Panc1 (cell line): ENCODE data around the gene PHACTR4. TPM values are rescaled to one million over a fixed set of nuclear protein-coding genes. Genes with fewer than 3 reads are reported as not detected.

Experiments
- ATAC-seq: fragments of 200-7000 bp; cut with Tn5 transposase; 2 replicates; pipeline ENCODE4 v1.9.1; 2020; ENCODE audit warnings: mild to moderate bottlenecking, moderate library complexity
- BruUV-seq: library from RNA; stranded (reverse); fragments of 400-500 nt; replicated peaks from 2 replicates; lab custom pipeline; 2021; lab: Mats Ljungman, UMichigan
- CTCF ChIA-PET: fragments of 300-600 bp; sonication (Branson Sonifier 250); formaldehyde crosslinking; loops from one replicate; lab custom pipeline; 2022; ENCODE audit warnings: antibody characterized with exemption; lab: Charles Lee
- POLR2A ChIA-PET: fragments of 300-600 bp; sonication (Branson Sonifier 250); formaldehyde crosslinking; loops from one replicate; lab custom pipeline; 2022; ENCODE audit warnings: antibody characterized with exemption; lab: Charles Lee
- DNase-seq: peaks from one replicate; pipeline ENCODE4 v3.0.0-alpha.2; 2010; ENCODE audit warnings: low read depth, low spot score
- H3K27ac ChIP-seq: 2 replicates; pipeline ENCODE4 v1.5.1; 2011; ENCODE audit warnings: mild to moderate bottlenecking, low read length, inconsistent platforms
- H3K27me3 ChIP-seq: fragments of 200-500 bp; sonication (Bioruptor generic); 2 replicates; pipeline ENCODE4 v1.6.0; 2014; ENCODE audit warnings: low read length, inconsistent platforms; ENCODE audit not compliant: control insufficient read depth, insufficient read depth
- H3K36me3 ChIP-seq: fragments of 200-500 bp; sonication (Bioruptor generic); 2 replicates; pipeline ENCODE4 v1.5.1; 2014; ENCODE audit warnings: inconsistent platforms, mild to moderate bottlenecking, low read length, moderate library complexity; ENCODE audit not compliant: control insufficient read depth, insufficient read depth
- H3K4me1 ChIP-seq: 2 replicates; pipeline ENCODE4 v1.5.1; 2011; ENCODE audit warnings: inconsistent platforms, mild to moderate bottlenecking, low read length, moderate library complexity; ENCODE audit not compliant: control insufficient read depth, insufficient read depth
- H3K4me3 ChIP-seq, 2 experiments: 2 replicates each; pipeline ENCODE4 v1.5.1; 2011 to 2012; ENCODE audit warnings: low read depth in 2 of 2, low read length in 2 of 2, mild to moderate bottlenecking in 2 of 2, inconsistent platforms in 1 of 2, moderate library complexity in 1 of 2
- H3K9me3 ChIP-seq: fragments of 200-500 bp; sonication (Bioruptor generic); 2 replicates; pipeline ENCODE4 v1.5.1; 2014; ENCODE audit warnings: low read depth, mild to moderate bottlenecking, inconsistent platforms, low read length, moderate library complexity; ENCODE audit not compliant: control insufficient read depth, insufficient read depth
- POLR2AphosphoS5 ChIP-seq: IDR thresholded peaks from 2 replicates; pipeline ENCODE4 v1.6.1; 2012; ENCODE audit warnings: mild to moderate bottlenecking, low read depth, low read length, moderate library complexity
- REST ChIP-seq, 2 experiments: IDR thresholded peaks; 2 replicates each; pipeline ENCODE4 v1.6.1; 2011 to 2012; ENCODE audit warnings: low read depth in 2 of 2, control low read depth in 1 of 2, low read length in 1 of 2, mild to moderate bottlenecking in 1 of 2, moderate library complexity in 1 of 2; ENCODE audit not compliant: insufficient read depth in 1 of 2
- SIN3A ChIP-seq: IDR thresholded peaks from 2 replicates; pipeline ENCODE4 v1.6.1; 2012; ENCODE audit warnings: low read depth, mild to moderate bottlenecking, low read length, moderate library complexity, borderline replicate concordance; ENCODE audit not compliant: insufficient read depth
- TCF7L2 ChIP-seq: IDR thresholded peaks from 2 replicates; pipeline ENCODE4 v1.6.1; 2011; ENCODE audit warnings: mild to moderate bottlenecking, low read depth, low read length, inconsistent platforms
- in situ Hi-C: cut with HindIII; loops from 2 replicates; pipeline ENCODE4 v1.10.0; 2016; ENCODE audit warnings: low sequenced_read_pairs, low pct_unique_long_range_greater_than_20kb
- intact Hi-C: fragments of 100-400 bp; cut with micrococcal nuclease; formaldehyde crosslinking; loops from one replicate; pipeline ENCODE4 v1.10.0; 2022; ENCODE audit not compliant: unreplicated experiment
- total RNA-seq: library from RNA; stranded (reverse); gene quantifications from one replicate; pipeline ENCODE4 v1.2.1, GENCODE V29; 2021; ENCODE audit not compliant: unreplicated experiment
- TF ChIP-seq, protein P1 (sequence below): fragments of 450-650 bp; IDR thresholded peaks from 2 replicates; pipeline ENCODE4 v1.5.1; 2017; ENCODE audit warnings: mild to moderate bottlenecking

The PHACTR4 gene
- total RNA-seq, 1 experiment from 2014 or later = 63.4 TPM

DNA sequence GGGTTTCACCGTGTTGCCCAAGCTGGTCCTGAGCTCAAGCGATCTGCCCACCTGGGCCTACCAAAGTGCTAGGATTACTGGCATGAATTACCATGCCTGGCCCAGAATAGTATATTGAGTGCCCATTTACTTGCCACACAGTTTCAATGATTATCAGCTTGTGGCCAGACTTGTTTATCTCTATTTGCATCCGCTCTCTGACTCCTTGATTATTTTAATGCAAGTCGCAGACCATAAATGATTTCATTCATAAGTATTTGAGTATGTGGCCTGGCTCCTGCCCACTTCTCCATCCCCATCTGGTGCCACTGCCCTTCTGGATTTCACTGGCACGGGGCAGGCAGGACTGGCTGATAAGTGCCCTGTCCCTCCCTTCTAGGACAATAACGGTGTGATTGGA lies 165.1 kb downstream of the PHACTR4 start:
- no peaks in the 10 kb centered on the region for H3K9me3 ChIP-seq
- in situ Hi-C loops = no loop called here
- no peak overlapping the region for H3K27ac ChIP-seq
- H3K36me3 ChIP-seq = peaks cover 4% of the 10 kb centered on the region; the same call in 1 of the 2 replicates
- ATAC-seq = no peak
- BruUV-seq = no TSS peak
- intact Hi-C loops = no loop called here
- DNase-seq = no peak
- no peak overlapping the region for H3K4me3 ChIP-seq
- CTCF ChIA-PET = no interaction called here
- no peaks in the 10 kb centered on the region for H3K27me3 ChIP-seq
- TF ChIP-seq TCF7L2 = no peak
- TF ChIP-seq, protein P1, sequence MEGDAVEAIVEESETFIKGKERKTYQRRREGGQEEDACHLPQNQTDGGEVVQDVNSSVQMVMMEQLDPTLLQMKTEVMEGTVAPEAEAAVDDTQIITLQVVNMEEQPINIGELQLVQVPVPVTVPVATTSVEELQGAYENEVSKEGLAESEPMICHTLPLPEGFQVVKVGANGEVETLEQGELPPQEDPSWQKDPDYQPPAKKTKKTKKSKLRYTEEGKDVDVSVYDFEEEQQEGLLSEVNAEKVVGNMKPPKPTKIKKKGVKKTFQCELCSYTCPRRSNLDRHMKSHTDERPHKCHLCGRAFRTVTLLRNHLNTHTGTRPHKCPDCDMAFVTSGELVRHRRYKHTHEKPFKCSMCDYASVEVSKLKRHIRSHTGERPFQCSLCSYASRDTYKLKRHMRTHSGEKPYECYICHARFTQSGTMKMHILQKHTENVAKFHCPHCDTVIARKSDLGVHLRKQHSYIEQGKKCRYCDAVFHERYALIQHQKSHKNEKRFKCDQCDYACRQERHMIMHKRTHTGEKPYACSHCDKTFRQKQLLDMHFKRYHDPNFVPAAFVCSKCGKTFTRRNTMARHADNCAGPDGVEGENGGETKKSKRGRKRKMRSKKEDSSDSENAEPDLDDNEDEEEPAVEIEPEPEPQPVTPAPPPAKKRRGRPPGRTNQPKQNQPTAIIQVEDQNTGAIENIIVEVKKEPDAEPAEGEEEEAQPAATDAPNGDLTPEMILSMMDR = no peak
- TF ChIP-seq REST (IDR thresholded peaks at IDR 0.05; ENCODE audit: insufficient read depth in 1 of 2, low read depth in 2 of 2, low read length in 1 of 2) = no peak
- TF ChIP-seq SIN3A = no peak
- TF ChIP-seq POLR2AphosphoS5 = no peak
- H3K4me1 ChIP-seq = no peaks in the 10 kb centered on the region
- POLR2A ChIA-PET = no interaction called here

DNA sequence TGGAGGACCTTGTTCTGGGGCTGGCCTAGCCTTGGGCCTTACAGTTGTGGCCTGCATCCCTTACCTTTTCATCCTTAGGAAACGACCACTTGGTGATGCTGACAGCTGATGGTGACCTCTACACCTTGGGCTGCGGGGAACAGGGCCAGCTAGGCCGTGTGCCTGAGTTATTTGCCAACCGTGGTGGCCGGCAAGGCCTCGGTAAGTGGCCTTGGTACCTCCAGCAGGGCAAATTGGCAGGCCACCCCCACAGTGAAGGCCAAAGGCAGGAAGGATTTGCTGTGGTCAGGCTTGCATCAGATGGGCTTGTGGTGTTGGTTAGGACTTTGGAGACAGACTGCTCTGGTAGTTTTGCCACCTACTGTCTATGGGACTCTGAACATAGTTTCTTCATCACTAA lies 165.6 kb downstream of the PHACTR4 start:
- ATAC-seq = no peak
- no peak for TF ChIP-seq TCF7L2
- TF ChIP-seq, protein P1 = no peak
- TF ChIP-seq REST (IDR thresholded peaks at IDR 0.05; ENCODE audit: insufficient read depth in 1 of 2, low read depth in 2 of 2, low read length in 1 of 2) = no peak
- no peak for TF ChIP-seq SIN3A
- no peak for TF ChIP-seq POLR2AphosphoS5
- H3K9me3 ChIP-seq = no peaks in the 10 kb centered on the region
- no peak for DNase-seq
- no peak overlapping the region for H3K4me3 ChIP-seq
- no peak overlapping the region for H3K27ac ChIP-seq
- POLR2A ChIA-PET = no interaction called here
- no peaks in the 10 kb centered on the region; the same call in 1 of the 2 replicates for H3K36me3 ChIP-seq
- no peaks in the 10 kb centered on the region for H3K27me3 ChIP-seq
- CTCF ChIA-PET = no interaction called here
- no peaks in the 10 kb centered on the region for H3K4me1 ChIP-seq
- no TSS peak for BruUV-seq
- in situ Hi-C loops = no loop called here
- intact Hi-C loops = no loop called here
